KMS-11 (cell line): ENCODE data around the gene TDO2.

Source experiments
- H2AFZ ChIP-seq: fragments of 200-600 bp; sonication (generic); 2 replicates; pipeline ENCODE4 v1.6.1; 2016; ENCODE audit warnings: antibody characterized with exemption, mixed run types, low read depth
- H3K27ac ChIP-seq: fragments of 200-600 bp; sonication (generic); 2 replicates; pipeline ENCODE4 v1.6.1; 2016; ENCODE audit warnings: mild to moderate bottlenecking, mixed run types
- H3K27me3 ChIP-seq: fragments of 200-600 bp; sonication (generic); 2 replicates; pipeline ENCODE4 v1.6.1; 2017; ENCODE audit warnings: mild to moderate bottlenecking, low read depth, mixed run types, moderate library complexity; ENCODE audit not compliant: insufficient read depth
- H3K36me3 ChIP-seq: fragments of 200-600 bp; sonication (generic); 2 replicates; pipeline ENCODE4 v1.6.1; 2017; ENCODE audit warnings: mild to moderate bottlenecking, mixed run types; ENCODE audit not compliant: insufficient read depth
- H3K4me1 ChIP-seq: fragments of 200-600 bp; sonication (generic); 2 replicates; pipeline ENCODE4 v1.6.1; 2016; ENCODE audit warnings: mild to moderate bottlenecking, low read depth, mixed run types; ENCODE audit not compliant: poor library complexity, severe bottlenecking
- H3K4me2 ChIP-seq: fragments of 200-600 bp; sonication (generic); 2 replicates; pipeline ENCODE4 v1.7.0; 2016; ENCODE audit warnings: mild to moderate bottlenecking, mixed run types
- H3K4me3 ChIP-seq: fragments of 200-600 bp; sonication (generic); IDR thresholded peaks from 2 replicates; pipeline ENCODE4 v1.6.1; 2017; ENCODE audit warnings: low read depth, low read length, mixed read lengths; ENCODE audit not compliant: insufficient read depth
- H3K79me2 ChIP-seq: fragments of 200-600 bp; sonication (generic); 2 replicates; pipeline ENCODE4 v1.6.1; 2016; ENCODE audit warnings: low read depth, mixed run types; ENCODE audit not compliant: insufficient read depth
- H3K9ac ChIP-seq: fragments of 200-600 bp; sonication (generic); 2 replicates; pipeline ENCODE4 v1.6.1; 2016; ENCODE audit warnings: mild to moderate bottlenecking, mixed run types
- H4K20me1 ChIP-seq: fragments of 200-600 bp; sonication (generic); 2 replicates; pipeline ENCODE4 v1.6.1; 2016; ENCODE audit warnings: mild to moderate bottlenecking, mixed run types; ENCODE audit not compliant: insufficient read depth
- TF ChIP-seq, protein P1 (sequence below): fragments of 200-600 bp; sonication (generic); conservative IDR thresholded peaks from 2 replicates; pipeline ENCODE4 v1.6.1; 2017; ENCODE audit warnings: low read depth, mild to moderate bottlenecking, antibody characterized with exemption, low read length, moderate library complexity, mixed read lengths

TDO2 gene

DNA sequence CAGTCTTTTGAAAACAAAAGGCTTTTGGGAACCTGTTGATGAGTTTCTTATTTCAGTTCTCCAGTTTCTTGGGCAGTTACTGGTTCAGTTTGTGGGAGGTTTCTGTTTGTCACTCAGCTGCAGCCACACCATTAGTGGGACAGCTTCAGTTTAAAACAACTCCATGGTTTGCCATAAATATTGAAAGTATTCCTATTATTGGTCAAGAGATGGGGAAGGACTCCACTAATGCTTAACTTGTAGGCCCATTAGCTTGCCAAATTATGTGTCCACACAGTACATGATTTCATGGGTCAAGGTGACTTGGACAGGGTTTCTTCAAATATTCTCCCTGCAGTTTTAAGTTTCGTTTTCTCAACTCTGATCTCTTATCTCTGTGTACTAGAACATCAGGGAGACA is 21.9 kb upstream of the TDO2 start:
- no peaks in the 10 kb centered on the region for H3K36me3 ChIP-seq
- peak overlapping the region; percentile 34; the same call in 1 of the 2 replicates for H3K4me2 ChIP-seq
- H3K4me1 ChIP-seq = peaks cover 12% of the 10 kb centered on the region
- H3K9ac ChIP-seq = no peak overlapping the region
- H2AFZ ChIP-seq = no peak overlapping the region
- H3K27ac ChIP-seq = peak overlapping the region; percentile 39; the same call in 1 of the 2 replicates
- TF ChIP-seq, protein P1, sequence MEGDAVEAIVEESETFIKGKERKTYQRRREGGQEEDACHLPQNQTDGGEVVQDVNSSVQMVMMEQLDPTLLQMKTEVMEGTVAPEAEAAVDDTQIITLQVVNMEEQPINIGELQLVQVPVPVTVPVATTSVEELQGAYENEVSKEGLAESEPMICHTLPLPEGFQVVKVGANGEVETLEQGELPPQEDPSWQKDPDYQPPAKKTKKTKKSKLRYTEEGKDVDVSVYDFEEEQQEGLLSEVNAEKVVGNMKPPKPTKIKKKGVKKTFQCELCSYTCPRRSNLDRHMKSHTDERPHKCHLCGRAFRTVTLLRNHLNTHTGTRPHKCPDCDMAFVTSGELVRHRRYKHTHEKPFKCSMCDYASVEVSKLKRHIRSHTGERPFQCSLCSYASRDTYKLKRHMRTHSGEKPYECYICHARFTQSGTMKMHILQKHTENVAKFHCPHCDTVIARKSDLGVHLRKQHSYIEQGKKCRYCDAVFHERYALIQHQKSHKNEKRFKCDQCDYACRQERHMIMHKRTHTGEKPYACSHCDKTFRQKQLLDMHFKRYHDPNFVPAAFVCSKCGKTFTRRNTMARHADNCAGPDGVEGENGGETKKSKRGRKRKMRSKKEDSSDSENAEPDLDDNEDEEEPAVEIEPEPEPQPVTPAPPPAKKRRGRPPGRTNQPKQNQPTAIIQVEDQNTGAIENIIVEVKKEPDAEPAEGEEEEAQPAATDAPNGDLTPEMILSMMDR = no peak
- H3K27me3 ChIP-seq = no peaks in the 10 kb centered on the region
- H3K4me3 ChIP-seq = no peak overlapping the region
- H4K20me1 ChIP-seq = no peaks in the 10 kb centered on the region
- H3K79me2 ChIP-seq = no peaks in the 10 kb centered on the region

DNA sequence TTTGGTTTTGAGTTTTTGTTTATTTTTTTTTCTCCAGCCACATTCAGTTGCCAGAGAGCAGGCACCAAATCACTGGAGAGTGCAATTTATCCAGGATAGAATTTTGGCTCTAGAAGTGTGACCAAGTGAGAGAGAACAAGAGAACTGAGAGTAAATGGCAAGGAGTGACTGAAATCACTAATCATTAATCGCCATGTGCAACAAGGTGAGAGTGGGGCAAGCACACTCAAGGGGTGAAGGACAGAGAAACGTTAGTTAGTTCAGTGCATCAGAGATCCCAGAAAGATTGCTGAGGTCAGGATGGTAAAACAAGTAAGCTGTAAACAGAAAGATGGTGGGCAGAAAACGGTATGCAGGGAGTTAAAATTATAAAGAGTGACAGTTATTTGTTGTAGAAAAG is 19.6 kb upstream of the TDO2 start:
- TF ChIP-seq, protein P1 = no peak
- H3K36me3 ChIP-seq = no peaks in the 10 kb centered on the region
- no peaks in the 10 kb centered on the region for H3K79me2 ChIP-seq
- H3K27ac ChIP-seq = no peak overlapping the region
- H3K9ac ChIP-seq = no peak overlapping the region
- H3K27me3 ChIP-seq = no peaks in the 10 kb centered on the region
- H2AFZ ChIP-seq = no peak overlapping the region
- peaks cover 12% of the 10 kb centered on the region for H3K4me1 ChIP-seq
- H3K4me2 ChIP-seq = no peak overlapping the region
- no peak overlapping the region for H3K4me3 ChIP-seq
- H4K20me1 ChIP-seq = no peaks in the 10 kb centered on the region

DNA sequence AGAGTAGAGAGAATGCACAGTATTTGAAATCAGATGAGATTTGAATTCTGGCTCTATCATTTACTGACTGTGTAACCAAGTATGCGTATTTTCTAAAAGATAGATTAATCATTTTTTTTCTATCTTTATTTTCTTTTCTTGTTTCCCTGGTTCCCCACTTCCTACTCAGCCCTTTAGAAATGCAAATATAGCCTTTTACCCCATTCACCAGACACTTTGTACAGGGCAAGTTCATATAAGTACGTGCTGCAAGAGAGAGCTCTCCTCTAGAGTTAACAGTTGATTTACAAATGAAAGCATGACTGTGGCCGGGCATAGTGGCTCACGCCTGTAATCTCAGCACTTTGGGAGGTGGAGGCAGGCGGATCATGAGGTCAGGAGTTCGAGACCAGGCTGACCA is 17.8 kb upstream of the TDO2 start:
- Histone ChIP-seq H3K9ac (no peak overlapping the region), H3K27ac (no peak overlapping the region), H3K79me2 (no peaks in the 10 kb centered on the region), H3K27me3 (no peaks in the 10 kb centered on the region), H2AFZ (no peak overlapping the region), H3K4me1 (peaks cover 12% of the 10 kb centered on the region), H3K4me2 (no peak overlapping the region), H4K20me1 (no peaks in the 10 kb centered on the region), H3K4me3 (no peak overlapping the region), H3K36me3 (no peaks in the 10 kb centered on the region)
- TF ChIP-seq, protein P1 = no peak

DNA sequence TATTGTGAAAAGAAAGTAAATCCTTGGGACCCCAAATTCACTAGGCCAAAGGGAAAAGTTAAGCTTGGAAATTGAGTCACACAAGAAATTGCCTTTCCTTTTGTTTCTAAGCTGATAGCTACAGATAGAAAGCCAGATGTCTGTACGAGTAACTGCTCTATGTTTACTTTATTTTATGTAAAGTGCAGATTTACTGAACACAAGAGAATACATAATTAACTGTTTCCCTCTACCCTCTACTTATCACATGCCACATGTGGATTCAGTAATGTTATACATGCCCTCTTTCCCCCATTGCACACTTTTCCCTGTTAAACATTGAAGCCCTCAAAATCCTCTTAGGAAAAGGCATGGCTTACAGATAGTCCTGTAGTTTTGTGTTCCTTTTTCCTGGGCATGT is 16.5 kb upstream of the TDO2 start:
- Histone ChIP-seq H2AFZ (no peak overlapping the region), H4K20me1 (no peaks in the 10 kb centered on the region), H3K27ac (no peak overlapping the region), H3K4me2 (no peak overlapping the region), H3K79me2 (no peaks in the 10 kb centered on the region), H3K4me3 (no peak overlapping the region), H3K4me1 (peaks cover under 1% of the 10 kb centered on the region), H3K27me3 (no peaks in the 10 kb centered on the region), H3K36me3 (no peaks in the 10 kb centered on the region), H3K9ac (no peak overlapping the region)
- TF ChIP-seq, protein P1 = no peak
